Keratinocyte (primary cell): Measurements from ENCODE around the gene AUP1.

Experiments
- EZH2 ChIP-seq: IDR thresholded peaks from one replicate; pipeline ENCODE4 v1.6.1; 2012; ENCODE audit warnings: inconsistent platforms, mild to moderate bottlenecking, low read length, moderate library complexity
- TF ChIP-seq, protein P1 (sequence below), 3 experiments: IDR thresholded peaks in 1 of 3; conservative IDR thresholded peaks in 1 of 3; optimal IDR thresholded peaks in 1 of 3; 2 replicates in 2 of 3; 3 replicates in 1 of 3; pipeline versions ENCODE3 to v1.5.1; 2011; ENCODE audit warnings: low read length in 3 of 3, mild to moderate bottlenecking in 3 of 3, moderate library complexity in 2 of 3, control low read depth in 1 of 3, inconsistent platforms in 1 of 3; ENCODE audit not compliant: insufficient read depth in 2 of 3; ENCODE audit errors: extremely low read depth in 1 of 3

GRCh38 chr2:74502720-74503505 lies 26.6 kb downstream of the AUP1 start:
- TF ChIP-seq, protein P1, sequence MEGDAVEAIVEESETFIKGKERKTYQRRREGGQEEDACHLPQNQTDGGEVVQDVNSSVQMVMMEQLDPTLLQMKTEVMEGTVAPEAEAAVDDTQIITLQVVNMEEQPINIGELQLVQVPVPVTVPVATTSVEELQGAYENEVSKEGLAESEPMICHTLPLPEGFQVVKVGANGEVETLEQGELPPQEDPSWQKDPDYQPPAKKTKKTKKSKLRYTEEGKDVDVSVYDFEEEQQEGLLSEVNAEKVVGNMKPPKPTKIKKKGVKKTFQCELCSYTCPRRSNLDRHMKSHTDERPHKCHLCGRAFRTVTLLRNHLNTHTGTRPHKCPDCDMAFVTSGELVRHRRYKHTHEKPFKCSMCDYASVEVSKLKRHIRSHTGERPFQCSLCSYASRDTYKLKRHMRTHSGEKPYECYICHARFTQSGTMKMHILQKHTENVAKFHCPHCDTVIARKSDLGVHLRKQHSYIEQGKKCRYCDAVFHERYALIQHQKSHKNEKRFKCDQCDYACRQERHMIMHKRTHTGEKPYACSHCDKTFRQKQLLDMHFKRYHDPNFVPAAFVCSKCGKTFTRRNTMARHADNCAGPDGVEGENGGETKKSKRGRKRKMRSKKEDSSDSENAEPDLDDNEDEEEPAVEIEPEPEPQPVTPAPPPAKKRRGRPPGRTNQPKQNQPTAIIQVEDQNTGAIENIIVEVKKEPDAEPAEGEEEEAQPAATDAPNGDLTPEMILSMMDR (optimal IDR thresholded peaks at IDR 0.05 in 1 of 3, IDR thresholded peaks at IDR 0.05 in 1 of 3, conservative IDR thresholded peaks at IDR 0.05 in 1 of 3; ENCODE audit: extremely low read depth in 1 of 3, insufficient read depth in 2 of 3, low read length in 3 of 3): peak in 2 of 3 experiments; percentile 30 to 46
- TF ChIP-seq EZH2: peak; percentile 31
